Stimulated activated naive CD4-positive, alpha-beta T cell (primary cell): ENCODE results near the gene SDF4.

Experiments
- DNase-seq, 6 experiments: peaks; one replicate each; lab custom pipeline; 2025; lab: John Stamatoyannopoulos, UW

Gene SDF4

DNA sequence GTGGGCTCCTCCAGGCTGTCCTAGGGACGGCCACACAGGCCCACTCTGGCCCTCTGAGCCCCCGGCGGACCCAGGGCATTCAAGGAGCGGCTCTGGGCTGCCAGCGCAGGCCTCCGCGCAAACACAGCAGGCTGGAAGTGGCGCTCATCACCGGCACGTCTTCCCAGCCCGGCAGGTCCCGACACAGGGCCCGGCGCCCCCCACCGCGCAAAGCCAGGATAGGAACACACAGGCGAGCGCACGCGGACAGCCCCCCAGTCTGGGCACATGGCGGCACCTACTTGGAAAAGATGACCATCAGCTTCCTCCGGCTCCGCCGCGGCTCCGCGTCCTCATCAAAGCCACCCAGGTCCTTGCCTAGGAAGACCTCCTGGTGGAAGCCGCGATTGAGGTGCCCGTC lies 3.6 kb downstream of the SDF4 start:
- DNase-seq = no peak

DNA sequence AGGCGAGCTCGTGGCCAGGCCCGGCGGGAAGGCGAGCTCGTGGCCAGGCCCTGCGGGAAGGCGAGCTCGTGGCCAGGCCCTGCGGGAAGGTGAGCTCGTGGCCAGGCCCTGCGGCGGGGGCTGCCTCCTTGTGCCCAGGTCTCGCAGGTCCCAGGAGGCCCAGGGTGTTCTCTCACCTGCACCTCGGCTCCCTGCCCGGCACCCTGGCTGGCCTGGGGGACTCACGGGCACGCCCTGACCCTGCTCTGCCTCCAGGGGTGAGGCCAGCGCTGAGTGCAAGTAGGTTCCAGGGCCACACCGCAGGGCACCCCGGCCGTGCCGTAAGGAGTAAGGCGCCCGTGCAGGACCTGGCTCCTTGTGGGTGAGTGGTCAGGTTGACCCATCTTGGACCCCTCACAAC lies 4.4 kb downstream of the SDF4 start:
- DNase-seq = no peak

DNA sequence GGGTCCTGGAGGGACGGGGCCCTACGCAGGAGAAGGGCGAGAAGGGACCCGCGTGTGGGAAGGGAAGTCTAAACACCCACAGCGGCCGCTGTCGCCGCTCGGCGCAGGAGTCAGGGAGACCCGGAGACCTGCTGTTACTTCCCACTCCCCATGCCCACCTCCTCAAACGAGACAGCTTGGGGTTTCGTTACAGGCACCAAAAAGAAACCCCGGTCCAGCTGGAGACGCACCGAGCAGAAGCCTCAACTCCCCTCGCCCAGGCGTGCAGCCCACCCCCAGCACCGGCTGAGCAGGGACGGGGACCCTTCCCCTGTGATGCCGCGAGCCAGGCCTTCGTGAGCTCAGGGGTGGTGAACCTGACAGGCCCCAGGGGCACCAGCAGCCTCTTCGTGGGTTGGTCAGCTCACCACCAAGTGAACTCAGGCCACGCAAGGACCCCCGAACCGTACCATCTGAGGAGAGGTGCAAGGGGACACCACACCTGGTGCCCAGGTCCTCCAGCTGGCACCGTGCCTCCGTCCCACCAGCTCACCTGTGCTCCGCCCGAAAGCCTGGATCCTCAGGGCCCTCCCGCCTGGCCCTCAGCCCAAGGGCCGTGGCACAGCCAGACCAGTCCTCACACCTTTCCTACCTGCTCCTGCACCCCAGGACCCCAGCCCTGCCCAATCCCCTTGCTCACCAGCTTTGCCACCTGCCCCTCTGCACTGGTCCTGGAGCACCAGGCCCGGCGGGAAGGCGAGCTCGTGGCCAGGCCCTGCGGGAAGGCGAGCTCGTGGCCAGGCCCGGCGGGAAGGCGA lies 5.0 kb downstream of the SDF4 start:
- no peak for DNase-seq

DNA sequence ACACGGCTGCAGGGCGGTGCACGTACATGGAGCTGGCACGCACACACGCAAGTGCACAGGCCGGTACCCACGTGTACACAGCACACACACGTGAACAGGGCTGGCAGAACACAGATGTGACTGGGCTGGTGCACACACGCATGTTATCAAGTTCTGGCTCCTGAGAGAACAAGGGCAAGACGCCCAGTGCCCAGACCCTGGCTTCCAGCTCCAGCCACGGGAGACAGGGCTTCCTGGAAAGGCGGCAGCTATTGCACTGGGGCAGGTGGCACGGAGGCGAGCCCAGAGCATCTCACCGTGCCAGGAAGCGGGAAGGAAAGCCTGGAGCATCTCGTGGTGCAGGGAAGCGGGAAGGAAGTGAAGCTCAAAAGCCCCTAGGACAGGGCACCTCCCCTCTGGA lies 5.9 kb downstream of the SDF4 start:
- no peak for DNase-seq

DNA sequence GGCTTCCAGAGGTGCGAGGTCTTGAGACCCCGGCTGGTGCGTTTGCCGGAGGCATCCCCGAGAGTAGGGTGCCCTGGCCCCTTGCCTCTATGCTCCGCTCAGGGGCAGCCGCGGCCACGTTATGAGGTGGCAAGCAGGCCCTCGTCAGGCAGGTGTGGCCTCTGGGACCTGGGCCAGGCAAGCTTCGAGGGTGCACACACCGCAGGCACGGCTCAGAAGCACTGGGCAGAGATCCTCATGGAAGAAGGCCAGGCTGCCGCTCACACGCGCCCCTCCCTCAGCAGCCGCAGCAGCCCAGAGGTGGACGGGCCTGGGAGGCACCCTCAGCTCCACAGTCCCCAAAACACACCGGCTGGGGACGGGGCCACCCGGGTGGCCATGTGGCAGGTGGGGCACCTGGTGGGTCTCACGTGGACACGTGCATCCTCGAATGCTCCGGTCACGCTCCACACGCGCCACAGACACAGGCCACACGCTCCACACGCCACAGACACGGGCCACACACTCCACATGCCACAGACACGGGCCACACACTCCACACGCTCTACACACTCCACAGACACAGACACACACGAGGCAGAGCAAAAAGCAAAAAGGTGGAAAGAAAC lies 6.5 kb downstream of the SDF4 start:
- no peak for DNase-seq

DNA sequence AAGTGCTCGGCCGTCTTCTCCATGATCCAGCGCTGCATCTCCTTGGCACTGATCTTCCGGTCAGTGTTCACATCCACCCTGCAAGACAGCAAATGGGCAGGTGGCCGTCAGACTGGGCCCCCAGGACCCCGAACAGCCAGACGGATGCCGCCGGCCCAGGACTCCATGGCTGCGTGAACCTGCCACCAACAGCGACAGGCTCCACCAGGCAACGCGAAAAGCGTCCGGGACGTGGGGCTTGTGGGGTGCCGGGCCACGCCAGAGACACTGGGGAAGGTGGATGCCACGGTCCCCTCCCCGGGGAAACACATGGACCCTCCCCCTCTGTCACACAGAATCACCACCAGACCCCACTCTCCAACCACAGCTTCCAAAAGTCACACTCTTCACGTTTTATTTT lies 7.9 kb downstream of the SDF4 start:
- no peak for DNase-seq

DNA sequence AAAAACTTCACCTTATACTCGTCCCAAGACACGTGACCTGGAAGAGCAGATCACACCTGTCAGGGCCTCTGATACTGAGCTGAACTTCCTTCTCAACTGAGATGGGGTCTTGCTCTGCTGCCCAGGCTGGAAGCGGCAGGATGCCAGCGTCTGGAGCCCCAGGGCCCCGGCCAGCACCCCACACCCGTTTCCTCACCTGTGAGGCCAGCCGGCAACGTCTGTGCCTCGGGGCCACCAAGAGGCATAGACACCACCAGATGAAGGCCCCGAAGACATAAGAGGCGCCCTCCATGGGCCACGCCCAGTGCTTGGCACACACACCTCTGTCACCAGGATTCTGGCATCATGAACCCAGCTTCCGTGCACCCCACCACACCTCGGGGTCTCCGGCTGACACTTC lies 8.5 kb downstream of the SDF4 start:
- DNase-seq = no peak

DNA sequence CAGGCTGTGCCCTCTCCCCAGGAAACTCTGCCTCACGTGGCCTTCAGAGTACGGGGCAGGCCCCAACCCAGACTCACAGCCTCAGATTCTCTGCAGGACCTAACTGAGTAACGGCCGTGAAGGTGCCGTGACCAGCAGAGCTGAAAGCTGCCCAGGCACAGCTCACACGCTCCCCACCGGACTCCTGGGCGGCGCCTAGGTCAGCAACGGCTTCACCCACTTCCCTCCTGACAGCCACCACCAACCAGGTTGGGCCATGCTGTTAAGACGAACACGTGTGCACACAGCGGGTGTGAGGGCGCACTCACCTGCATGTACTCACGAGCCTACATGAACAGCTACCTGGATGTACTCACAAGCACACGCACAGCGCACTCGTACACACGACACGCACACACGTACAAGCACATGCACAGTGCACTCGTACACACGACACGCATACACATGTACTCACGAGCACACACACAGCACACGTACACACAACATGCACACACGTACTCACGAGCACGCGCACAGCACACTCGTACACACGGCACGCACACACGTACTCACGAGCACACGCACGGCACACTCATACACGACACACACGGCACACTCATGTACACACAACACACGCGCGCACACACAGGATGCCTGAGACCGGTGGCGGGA lies 9.1 kb downstream of the SDF4 start:
- no peak for DNase-seq

DNA sequence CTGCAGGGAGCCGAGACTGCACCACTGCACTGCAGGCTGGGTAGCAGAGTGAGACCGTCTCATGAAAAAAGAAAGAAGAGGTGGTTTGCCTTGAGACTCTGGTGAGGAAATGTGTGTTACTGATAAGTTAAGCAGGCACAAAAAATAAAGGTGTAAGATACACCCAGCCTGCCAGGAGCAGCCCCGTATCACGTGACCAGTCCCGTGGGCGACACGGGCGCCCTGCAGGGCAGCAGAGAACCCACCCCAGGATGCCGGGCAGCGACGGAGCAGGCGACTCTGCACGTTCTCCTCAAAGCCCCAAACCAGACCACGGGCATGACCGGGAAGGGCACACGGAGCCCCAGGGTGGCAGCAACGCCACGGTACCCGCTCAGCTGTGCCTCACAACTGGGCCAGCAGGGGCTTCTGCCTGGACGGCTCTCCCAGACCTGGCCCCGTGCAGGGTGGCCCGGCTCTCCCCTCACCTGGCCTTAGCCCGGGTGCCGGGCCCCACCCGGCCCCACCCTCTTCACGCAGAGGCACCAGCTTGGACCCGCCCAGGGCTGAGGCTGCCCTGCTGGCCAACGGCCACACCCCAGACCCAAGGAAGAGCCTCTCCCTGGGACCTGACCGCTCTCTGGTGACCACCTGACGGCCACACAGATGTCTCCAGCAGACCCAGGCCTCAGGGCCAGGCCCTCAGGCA lies 9.8 kb downstream of the SDF4 start:
- no peak for DNase-seq

DNA sequence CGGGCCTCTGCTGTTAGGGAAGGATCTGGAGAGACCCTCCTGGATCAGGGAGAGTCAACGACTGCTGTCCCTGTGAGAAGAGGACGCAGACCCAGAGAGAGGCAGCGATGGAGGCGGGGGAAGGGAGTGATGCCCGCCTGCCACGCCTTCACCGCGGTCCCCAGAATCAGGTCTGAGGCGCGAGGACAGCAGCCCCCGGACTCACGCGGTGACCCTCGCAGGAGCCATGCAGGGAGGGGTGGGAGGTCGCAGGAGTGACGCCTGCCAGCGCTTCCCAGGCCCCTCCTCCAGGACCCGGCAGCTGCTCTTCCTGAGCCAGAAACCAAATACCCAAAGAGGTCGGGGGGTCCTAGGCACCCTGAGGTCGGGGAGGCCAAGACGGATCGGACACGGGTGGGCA lies 11.6 kb downstream of the SDF4 start:
- no peak for DNase-seq

DNA sequence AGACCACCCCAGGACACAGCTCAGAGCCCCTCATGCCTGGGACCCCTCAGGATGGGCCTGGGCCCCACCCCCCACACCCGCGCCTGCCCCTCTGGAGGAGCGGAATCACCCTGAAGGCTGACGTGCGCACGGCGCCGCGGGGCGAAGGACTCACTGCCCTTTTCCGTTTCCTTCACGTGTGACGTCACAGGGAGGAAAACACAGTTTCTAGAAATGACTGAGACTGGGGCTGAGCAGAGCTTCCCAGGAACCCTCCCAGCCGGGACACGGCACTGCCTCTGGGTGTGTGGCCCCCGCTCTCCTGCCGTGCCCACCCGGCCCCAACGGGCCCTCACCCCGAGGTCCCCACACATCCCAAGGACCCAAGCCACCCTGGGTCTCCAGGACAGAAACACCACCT lies 12.5 kb downstream of the SDF4 start:
- DNase-seq = no peak

DNA sequence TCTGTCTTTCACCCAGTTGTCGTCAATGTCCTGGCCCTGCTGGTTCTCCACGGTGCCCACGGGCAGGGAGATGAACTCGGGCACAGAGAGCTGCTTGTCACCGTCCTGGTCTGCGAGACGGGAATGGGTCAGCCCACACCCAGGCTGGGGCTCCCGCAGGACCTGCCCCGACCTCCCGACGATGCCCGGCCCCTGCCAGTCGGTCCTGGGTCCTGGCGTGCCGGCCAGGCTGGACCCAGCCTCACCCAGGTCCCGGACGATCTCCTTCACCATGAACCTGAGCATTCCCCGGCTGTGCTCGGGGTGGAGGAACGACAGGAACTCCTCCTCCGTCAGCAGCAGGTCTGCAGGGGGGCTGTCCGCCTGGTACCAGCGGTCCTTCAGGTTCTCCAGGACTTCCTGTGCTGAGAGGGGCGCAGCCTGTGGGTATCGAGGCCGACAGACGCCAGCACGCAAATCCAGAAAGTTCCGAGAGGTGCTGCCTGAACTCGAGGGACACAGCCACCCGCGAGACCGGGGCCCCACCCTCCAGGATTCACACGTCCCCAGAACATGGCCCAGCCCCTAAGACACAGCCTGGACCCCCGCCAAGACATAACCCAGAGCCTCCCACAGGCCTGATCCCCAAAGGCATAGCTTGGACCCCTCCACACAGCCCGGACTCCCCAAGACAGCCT lies 13.1 kb downstream of the SDF4 start:
- DNase-seq = no peak

DNA sequence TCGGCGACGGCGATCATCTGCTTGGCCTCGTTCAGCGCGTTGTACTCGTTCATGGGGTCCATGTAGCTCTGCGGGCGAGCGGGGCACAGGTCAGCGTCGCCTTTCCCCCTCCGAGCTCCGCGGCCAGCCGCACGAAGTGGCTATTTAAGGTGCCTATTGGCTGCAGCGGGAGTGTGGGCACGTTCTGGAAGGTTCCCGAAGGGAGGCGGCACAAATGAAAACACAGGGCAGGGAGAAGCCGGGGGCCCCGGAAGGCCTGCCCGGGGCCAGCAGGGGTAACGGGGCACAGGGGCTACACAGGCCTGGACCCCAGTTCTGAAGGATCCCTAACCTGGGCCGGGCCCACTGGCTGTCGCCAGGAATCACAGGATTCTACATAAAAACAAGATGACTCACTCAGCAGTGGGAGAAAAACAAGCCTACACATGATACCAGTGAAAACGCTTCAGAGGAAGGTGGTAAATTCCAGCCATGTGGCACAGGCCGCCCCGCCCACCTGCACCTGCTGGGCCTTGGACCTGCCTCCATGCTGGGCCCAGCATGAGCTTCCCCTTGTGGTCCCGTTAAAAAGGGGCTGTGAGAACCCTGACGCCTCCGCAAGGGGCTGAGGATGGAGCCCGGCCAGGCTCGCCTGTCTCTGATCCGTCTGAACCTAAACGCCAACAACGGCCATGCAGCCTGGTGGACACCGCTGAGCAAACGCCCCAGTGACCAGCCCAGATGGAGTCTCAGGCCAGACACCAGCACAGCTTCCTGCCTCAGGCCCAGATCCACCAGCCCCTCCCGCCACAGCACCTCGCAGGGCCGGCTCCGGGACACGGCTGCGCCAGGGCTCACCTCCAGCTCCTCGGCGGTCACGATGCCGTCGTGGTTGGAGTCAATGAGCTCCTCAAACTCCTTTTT lies 13.9 kb downstream of the SDF4 start:
- no peak for DNase-seq

DNA sequence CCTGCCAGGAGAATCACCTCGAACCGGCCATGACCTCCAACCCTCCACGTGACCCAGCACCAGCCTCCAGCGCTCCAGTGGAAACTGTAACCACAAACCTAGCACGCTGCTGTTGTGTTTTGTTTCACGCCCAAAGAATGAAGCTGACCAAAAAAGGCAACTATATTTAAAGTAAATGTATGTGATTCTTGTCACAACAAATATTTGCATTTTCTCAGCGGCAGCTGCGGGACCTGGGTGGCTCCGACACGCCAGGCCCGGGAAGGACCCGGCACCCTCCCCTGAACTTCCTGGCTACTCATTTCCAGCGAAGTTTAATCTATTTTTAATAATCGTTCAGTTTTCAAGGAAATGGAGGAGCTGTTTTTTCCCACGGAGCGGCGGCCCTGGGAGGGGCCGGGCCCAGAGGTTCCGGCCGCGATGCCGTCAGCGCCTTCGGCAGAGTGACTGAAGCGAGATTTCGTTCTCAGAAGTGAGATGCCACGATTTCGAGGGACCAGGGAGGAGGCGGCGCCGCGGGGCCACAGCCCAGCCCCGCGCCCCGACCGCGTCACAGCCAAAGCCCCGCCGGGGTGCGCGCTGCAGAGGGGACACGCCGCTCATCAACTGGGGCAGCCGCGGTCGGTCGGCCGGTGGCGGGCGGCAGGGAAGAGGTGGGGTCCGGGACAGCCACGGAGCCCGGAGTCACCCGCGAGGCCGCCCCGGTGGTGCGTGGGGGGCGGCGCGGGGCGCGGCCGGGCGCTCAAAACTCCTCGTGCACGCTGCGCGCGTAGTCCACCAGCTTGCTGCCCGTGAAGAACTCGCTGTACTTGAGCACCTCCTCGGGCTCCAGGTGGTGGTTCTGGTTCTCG lies 14.8 kb downstream of the SDF4 start:
- DNase-seq = no peak

DNA sequence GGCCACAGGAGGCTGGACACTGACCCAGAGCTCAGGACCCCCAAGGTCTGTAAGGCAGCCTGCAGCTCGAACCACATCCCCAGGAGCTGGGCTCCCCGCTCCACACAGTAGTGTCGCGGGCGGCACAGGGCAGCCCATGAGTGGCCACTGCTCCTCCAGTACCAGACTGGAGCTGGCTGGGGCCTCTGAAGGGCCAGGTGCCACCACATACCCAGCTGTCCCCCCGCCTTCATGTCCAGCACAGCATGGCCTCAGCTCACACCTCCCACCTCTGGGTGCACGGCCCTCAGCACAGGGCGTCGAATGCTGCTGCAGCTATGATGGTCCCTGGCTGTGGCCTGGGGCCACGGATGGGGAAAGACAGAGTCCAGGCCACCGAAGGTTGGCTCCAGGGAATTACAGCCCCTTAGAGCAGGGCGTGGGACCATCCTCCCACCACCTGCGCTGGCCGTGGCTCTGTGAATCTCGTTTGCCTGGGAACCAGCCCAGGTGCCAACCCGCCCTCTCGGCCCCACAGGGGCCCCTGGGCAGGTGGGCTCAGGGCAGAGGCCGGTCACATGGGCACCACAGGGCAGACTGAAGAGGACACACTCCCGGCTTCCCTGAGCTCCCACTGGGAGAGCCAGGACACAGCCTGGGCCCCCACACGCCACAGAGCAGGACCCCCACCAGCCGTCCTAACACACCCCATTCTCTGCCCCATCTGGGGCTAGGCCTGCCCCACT lies 15.8 kb downstream of the SDF4 start:
- no peak for DNase-seq

DNA sequence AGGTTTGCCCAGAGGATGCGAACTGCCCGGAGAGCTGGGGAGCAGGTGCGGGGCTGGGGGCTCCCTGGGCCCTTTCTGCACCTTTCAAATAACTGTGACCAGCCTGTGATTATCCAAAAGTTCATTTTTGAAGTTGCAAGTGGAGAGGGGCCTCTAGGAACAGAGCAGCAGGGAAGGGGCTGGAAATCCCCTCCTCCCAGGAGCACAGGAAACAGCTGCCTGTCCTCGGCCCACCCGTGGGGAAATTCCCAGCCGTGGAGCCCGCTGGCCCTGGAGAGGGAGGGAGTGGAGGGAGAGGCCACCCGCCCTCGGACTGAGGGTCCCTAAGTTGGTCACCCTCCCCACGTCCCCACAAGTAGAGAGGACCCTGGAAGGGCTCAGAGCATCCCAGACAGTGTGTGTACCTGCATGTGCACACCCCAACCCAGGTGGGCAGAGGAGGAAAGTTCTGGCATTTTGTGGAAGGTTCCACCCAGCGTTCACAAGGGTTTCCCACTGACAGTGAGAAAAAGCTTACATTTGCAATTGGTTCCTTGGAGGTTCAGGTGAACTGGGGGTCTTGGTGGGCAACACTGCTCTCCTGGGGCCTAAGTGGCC lies 16.6 kb downstream of the SDF4 start:
- DNase-seq = peak in 1 of 6 experiments; percentile 11

DNA sequence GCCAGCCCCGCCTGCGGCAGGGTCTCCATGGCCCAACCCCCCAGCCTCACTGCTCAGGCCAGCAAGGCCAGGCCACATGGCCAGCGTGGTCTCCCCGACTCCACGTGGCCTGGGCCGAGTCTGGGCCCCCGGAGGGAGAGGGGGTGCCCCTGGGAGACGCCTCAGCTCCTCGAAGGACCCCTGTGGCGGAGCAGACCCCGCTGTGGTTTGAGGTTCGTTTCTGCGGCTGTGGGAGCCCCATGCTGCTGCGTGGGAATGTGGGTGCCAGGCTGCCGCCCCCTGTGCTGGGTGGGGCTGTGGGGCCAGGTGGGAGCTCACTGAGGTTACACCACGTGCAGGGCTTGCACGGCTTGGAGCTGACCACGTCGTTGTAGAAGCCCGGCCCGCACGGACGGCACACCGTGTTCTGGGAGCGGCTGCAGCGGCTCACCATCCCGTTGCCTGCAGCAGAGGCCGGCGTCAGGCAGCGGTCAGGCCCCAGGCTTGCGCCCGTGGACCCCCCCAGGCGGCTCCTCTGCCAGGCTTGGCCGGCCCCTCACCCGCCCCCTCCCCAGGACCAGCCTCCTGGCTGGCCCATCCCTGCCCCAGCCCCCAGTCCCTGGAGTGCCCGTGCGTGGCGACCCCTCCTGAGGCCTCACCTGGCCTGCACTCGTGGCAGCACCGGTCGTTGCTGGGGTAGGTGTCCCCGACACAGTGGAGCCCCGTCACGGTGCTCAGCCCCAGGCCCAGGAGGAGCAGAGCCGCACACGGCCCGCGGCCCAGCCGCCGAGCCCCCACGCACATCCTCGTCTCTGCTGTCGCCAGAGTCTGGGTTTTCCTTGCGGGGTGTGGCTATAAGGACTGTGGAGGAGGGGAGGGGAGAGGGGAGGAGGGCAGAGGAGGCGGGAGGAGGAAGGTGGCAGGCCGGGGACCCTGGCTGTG lies 18.2 kb downstream of the SDF4 start, which contains the start of gene TNFRSF4:
Gene TNFRSF4, minus strand, starts transcription at position 809 of the 921 bp plus-strand sequence. Its CDS starts 26 bp downstream, at position 783.
- peak in 1 of 6 experiments; percentile 16 for DNase-seq
